Gastroesophageal sphincter (tissue), 3 donors: Measurements from ENCODE around the gene RNF213.

Source experiments
- CTCF ChIP-seq, 4 experiments: fragments of 200-600 bp in 2 of 4; fragments of 450-650 bp in 2 of 4; sonication (generic) in 1 of 4; IDR thresholded peaks; one replicate each; pipeline ENCODE4 v1.5.1; 2017 to 2019; ENCODE audit warnings: antibody characterized with exemption in 4 of 4, mild to moderate bottlenecking in 2 of 4, moderate library complexity in 2 of 4
- POLR2AphosphoS5 ChIP-seq: sonication (generic); formaldehyde crosslinking; IDR thresholded peaks from one replicate; pipeline ENCODE4 v1.6.1; 2017; ENCODE audit warnings: antibody characterized with exemption

DNA sequence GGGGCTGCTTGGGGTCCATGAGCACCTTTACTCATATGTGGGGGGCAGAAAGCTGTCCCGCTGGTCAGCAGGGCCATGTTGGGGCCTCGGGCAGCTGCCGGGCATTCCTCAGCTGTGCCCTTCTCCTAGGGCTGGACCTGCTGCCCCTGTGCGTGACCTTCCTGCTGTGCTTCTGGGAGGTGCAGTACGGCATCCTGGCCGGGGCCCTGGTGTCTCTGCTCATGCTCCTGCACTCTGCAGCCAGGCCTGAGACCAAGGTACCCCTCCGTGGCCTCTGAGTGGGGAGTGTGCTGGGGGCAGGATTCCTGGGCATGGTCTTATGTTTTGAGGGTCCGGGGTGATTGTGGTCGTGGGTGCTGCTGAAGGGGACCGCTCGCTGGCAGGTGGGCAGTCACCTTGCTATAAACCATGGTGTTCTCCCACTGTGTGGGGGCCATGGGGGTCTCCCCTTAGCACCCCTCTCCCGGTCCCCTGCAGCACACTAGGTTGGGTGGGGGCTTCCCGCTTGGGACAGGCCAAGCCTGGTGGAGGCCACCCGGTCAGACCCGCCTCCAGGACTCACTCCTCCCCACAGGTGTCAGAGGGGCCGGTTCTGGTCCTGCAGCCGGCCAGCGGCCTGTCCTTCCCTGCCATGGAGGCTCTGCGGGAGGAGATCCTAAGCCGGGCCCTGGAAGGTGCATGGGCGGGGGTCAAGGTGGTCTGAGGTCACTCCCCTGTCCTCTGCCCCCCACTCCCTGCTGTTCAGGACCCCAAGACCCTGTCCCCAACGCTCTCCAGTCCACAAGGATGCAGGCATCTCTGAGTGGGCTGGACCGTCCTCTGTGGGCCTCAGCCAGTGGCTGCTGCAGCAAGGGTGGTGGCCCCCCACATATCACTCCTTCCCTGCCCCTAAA, 12.4 kb upstream of the RNF213 start:
- TF ChIP-seq CTCF (IDR thresholded peaks at IDR 0.05) (no peak), POLR2AphosphoS5 (no peak)
